HL-60/S4 treated with retinoic acid at 250 ng/mL for 4 days and 3 days (cell line): Measurements from ENCODE around the gene SNED1.

Experiments
- in situ Hi-C: fragments of 300-500 bp; cut with MboI; formaldehyde crosslinking; loops from 2 replicates; pipeline ENCODE4 v1.7.0; 2022; ENCODE audit warnings: low sequenced_read_pairs

The SNED1 gene

GRCh38 chr2:241066171-241066892 lies 67.9 kb downstream of the SNED1 start:
- in situ Hi-C loops, result no loop called here

GRCh38 chr2:241066893-241067341 lies 68.5 kb downstream of the SNED1 start:
- in situ Hi-C loops, result no loop called here

- in situ Hi-C loops, result no loop called here
These were observed 69.2 kb downstream of the SNED1 start for GRCh38 chr2:241067501-241068135.

DNA sequence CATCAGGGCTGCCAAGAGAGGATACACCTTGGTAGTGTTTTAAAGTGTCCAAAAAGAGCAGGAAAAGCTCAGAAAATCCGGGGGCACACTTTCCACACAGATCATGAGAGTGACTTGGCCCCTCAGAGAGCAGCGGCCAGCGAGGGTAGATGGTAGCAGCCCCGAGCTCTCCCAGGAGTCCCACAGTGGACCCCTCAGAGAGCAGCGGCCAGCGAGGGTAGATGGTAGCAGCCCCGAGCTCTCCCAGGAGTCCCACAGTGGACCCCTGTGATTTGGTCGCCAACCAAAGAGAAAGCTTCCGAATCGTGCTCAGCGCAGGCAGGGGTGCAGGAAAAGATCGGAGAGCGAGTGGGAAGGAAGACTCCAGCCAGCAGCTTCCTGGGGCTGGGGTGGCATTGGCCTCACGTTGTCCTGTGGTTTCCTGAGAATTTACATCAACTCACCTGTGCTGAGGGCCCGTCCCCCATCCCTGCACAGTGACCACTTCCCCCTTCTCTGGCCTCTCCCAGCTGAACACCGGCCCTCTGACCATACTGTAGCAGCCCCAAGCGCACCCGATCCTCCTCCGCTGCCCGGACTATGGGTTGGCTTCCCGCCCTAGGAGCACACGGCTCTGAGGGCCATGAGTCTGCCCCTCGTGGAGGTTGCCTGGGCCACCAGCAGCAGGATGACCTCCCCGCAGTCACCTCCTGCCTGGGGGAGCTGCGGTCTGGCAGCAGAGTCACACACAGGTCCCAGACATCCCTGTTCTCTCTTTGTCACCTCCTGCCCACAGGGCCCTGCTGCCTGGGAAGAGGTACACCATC lies 69.9 kb downstream of the SNED1 start:
- in situ Hi-C loops, result no loop called here

DNA sequence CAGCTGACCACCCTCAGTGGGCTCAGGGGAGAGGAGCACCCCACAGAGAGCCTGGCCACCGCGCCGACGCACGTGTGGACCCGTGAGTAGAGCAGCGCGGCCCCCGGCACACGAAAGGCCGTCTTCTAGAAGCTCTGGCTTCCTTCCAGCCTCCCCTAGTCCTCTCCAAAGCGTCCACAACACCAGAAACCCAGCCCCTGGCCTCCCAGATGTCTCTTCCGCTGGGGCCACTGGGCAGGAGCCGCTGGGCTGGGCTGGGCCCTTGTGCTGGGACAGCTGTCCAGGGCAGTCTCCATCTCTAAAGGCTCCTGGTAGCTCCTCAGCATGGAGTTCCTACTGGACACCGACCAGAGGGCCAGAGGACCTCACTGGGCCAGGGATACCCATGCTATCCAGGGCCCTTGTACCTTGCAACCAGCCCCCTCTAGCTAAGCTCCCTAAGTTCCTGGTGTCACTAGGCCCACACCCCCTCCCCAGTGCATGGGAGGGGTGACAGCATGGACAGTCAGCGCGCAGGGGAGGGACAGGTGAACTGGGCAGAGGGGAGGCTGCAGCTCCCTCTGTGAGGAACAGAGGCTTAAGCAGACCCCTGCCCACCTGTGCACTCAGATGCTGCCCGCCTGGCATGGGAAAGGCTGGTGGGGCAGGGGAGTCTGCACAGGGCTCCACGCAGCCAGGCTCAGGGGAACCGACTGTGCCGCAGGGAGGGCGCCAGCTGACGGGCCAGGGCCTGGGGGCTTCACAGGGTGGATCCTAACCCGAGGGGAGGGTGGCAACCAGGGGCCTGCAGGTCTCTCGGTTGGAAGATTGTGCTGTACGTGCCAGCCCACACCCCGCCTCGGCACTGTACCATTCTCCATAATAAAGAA lies 70.8 kb downstream of the SNED1 start:
- in situ Hi-C loops, result no loop called here

DNA sequence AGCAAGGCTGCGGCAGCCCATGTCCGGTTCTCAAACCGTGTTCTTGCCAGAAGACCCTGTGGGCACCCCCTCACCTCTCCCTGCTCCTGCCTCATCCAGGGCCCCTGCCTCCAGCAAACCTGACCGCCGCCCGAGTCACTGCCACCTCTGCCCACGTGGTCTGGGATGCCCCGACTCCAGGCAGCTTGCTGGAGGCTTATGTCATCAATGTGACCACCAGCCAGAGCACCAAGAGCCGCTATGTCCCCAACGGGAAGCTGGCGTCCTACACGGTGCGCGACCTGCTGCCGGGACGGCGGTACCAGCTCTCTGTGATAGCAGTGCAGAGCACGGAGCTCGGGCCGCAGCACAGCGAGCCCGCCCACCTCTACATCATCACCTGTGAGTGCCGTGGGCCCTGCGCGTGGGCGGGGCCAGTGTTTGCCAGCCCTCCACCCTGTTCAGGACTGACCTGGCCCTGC lies 71.4 kb downstream of the SNED1 start:
- in situ Hi-C loops, result no loop called here

GRCh38 chr2:241070361-241070760 lies 71.9 kb downstream of the SNED1 start:
- in situ Hi-C loops, result no loop called here

DNA sequence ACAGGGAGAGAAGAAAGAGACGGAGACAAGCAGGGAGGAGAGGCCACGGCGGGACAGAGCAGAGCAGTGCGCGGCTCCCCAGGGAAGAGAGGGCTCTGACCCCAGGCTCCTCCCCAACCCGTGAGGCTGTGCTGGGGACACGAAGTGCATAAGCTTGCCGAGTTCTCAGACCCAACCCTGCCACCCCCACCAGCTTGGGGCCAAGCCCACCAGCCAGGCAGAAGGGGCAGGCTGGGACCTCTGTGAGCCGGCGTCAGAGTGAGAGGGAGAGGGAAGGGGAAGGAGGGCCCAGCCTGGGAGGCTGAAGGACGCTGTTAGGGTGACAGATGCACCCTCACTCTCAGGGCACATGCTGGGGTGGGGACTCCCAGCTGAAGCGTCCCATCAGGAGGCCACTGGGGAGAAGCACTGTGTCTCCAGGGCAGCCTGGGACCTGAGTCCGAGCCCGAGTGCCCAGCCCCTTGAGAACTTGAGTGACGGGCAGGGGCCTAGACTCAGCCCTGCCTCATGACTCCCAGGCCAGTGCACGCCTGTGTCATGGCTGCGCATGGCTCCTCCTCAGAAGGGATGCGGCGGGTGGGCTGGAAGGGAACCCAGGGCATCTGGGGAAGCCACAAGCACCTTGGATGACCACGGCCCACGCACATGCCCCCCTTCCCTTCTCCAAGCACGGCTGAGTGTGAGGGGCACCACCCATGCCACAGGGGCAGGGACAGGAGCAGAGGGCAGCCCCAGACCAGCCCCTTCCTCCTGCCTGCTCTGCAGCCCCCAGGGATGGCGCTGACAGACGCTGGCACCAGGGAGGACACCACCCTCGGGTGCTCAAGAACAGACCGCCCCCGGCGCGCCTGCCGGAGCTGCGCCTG lies 72.6 kb downstream of the SNED1 start:
- in situ Hi-C loops, result no loop called here

GRCh38 chr2:241071677-241072111 lies 73.3 kb downstream of the SNED1 start:
- in situ Hi-C loops, result no loop called here

- in situ Hi-C loops, result no loop called here
These were observed 73.7 kb downstream of the SNED1 start for GRCh38 chr2:241072151-241072550.

GRCh38 chr2:241072553-241073165 lies 74.2 kb downstream of the SNED1 start:
- in situ Hi-C loops, result no loop called here

- in situ Hi-C loops, result no loop called here
These were observed 75.0 kb downstream of the SNED1 start for GRCh38 chr2:241073166-241074064.

DNA sequence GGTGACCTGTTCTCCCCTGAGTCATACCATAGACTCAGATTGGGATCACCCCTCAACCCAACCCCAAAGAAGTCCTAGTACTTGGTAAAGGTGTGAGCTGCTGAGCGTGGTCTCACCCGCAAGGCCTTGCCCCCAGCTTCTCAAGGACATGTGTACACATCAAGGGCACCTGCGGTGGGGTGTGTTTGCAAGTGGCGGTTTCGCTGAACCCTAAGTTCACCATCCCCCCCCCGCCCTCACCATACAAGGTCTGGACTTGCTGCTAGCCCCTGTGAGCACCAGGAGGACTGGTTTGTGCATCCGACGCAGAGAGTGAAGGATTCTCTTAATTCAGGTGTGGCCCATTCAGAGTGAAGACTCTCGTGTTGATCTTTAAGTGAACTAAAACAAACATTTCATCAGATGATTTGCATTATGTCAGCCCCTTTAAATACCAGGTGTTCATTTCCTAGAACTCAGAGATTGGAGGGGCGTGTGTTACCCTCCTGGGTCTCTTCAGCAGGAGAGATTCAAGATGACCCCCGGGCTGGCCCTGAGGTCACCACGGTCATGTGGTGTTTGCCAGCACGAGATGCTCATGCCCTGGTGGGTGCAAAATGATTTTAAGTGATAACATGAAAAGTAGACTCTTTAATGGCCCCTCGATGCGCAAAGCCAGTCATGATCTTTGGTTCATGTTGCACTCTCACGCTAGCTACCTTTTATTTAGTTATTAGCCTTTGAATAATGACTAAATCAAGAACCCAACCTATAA lies 75.8 kb downstream of the SNED1 start:
- in situ Hi-C loops, result no loop called here

DNA sequence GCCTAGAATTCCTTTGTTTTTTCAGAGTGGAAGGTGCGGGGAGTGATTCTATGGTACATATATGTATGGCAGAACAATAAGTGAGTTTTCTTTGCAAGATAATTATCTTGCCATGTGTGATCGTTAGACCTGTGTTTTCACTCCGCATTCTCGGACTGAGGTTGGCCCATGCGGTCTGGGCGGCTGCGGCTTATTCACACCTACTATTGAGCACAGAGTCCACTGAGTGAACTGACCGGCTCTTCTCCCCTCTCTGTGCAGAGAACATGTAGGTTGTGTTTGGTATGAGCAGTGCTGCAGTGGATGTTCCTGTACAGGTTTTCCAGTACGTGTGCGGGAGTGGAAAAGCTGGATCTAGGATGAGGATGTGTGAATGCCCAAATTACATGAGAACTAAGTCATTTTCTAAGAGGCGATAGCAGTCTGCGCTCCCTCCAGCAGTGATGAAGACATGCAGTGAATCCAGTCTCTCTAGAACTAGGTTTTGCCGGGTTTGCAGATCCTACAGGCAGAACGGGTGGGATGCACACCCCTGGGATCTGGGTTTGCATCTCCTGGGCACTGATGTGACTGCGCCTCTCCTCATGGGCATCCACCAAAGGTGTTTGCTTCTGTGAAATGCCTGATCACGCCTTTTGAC lies 76.6 kb downstream of the SNED1 start:
- in situ Hi-C loops, result no loop called here

GRCh38 chr2:241080405-241081189 lies 82.2 kb downstream of the SNED1 start:
- in situ Hi-C loops, result no loop called here

GRCh38 chr2:241081190-241081642 lies 82.8 kb downstream of the SNED1 start:
- in situ Hi-C loops, result no loop called here
